Testis (tissue), 3 donors: ENCODE measurements around the gene ARSA. TPM values are rescaled to one million over a fixed set of nuclear protein-coding genes. Genes with fewer than 3 reads are reported as not detected.

Source experiments
- DNase-seq: peaks from one replicate; pipeline ENCODE4 v3.0.0-alpha.2; 2019
- H3K27ac ChIP-seq, 2 donors: fragments of 200-600 bp; sonication (generic); one replicate each; pipeline ENCODE4 v1.5.1; 2019
- H3K27me3 ChIP-seq: fragments of 200-600 bp; sonication (generic); one replicate; pipeline ENCODE4 v1.5.1; 2019
- H3K36me3 ChIP-seq: fragments of 200-600 bp; sonication (generic); one replicate; pipeline ENCODE4 v1.5.1; 2017; ENCODE audit warnings: low read depth; ENCODE audit errors: missing control alignments
- H3K4me1 ChIP-seq: fragments of 200-600 bp; sonication (generic); one replicate; pipeline ENCODE4 v1.5.1; 2019
- H3K4me3 ChIP-seq, 2 donors: fragments of 200-600 bp; sonication (generic); one replicate each; pipeline ENCODE4 v1.5.1; 2017 to 2019
- H3K9me3 ChIP-seq: fragments of 200-600 bp; sonication (generic); one replicate; pipeline ENCODE4 v1.5.1; 2017
- CTCF ChIP-seq, 3 experiments: fragments of 450-650 bp in 2 of 3; fragments of 200-600 bp in 1 of 3; sonication (generic) in 1 of 3; IDR thresholded peaks; one replicate each; pipeline ENCODE4 v1.5.1; 2016 to 2019; ENCODE audit warnings: antibody characterized with exemption in 3 of 3, mild to moderate bottlenecking in 2 of 3, moderate library complexity in 1 of 3
- POLR2A ChIP-seq: fragments of 450-650 bp; IDR thresholded peaks from one replicate; pipeline ENCODE4 v1.6.1; 2017; ENCODE audit warnings: antibody characterized with exemption, mild to moderate bottlenecking, moderate library complexity
- WGBS, 2 donors: methylation state at CpG; one replicate each; pipeline ENCODE4 v1.1.5; 2018; 5-methylcytosine and 5-hydroxymethylcytosine counted together
- intact Hi-C: fragments of 100-400 bp; cut with DNase I; formaldehyde crosslinking; loops from one replicate; pipeline ENCODE4 v1.15.1; 2023; ENCODE audit warnings: low total_unique reads
- polyA plus RNA-seq: library from polyadenylated mRNA; stranded (reverse); fragments of 350-450 nt; fragmentation: Illumina TruSeq; extraction: RNeasy Lipid Tissue Mini Kit (QIAGEN cat#74804); gene quantifications from one replicate; pipeline ENCODE4 v1.2.3, GENCODE V29; 2014; ENCODE audit warnings: low read depth, low replicate concordance; ENCODE audit not compliant: insufficient read depth
- total RNA-seq, 2 donors: library from RNA; depleted of rRNA; stranded (reverse); fragments of >200 nt; gene quantifications; one replicate each; pipeline ENCODE4 v1.2.3, GENCODE V29; 2016

Gene ARSA
- total and polyA plus RNA-seq, 3 donors from 2014 or later, result 60.9 to 95.9 (median 73.5) TPM

- intact Hi-C loops, result no loop called here
- peaks cover 9% of the 10 kb centered on the region for H3K4me1 ChIP-seq
Observed at GRCh38 chr22:50624347-50625130, 3.4 kb downstream of the ARSA start.

GRCh38 chr22:50622723-50623327, 5.1 kb downstream of the ARSA start:
- H3K27ac ChIP-seq, result no peak overlapping the region
- intact Hi-C loops, result no loop called here
- WGBS, 2 donors, result 60 to 84% methylated on average over 11 to 16 of the region's 16 CpGs
- H3K9me3 ChIP-seq, result no peaks in the 10 kb centered on the region
- TF ChIP-seq POLR2A (no peak), CTCF (IDR thresholded peaks at IDR 0.05) (no peak)
- no peak overlapping the region for H3K4me3 ChIP-seq
- DNase-seq, result no peak
- peaks cover 9% of the 10 kb centered on the region for H3K4me1 ChIP-seq
- no peaks in the 10 kb centered on the region for H3K36me3 ChIP-seq
- H3K27me3 ChIP-seq, result no peaks in the 10 kb centered on the region

More at GRCh38 chr22:50624347-50625130, 3.4 kb downstream of the ARSA start:
- 70 to 73% methylated on average over 12 to 16 of the region's 16 CpGs for WGBS, 2 donors
- no peak overlapping the region for H3K4me3 ChIP-seq
- H3K27ac ChIP-seq, result no peak overlapping the region
- H3K36me3 ChIP-seq, result no peaks in the 10 kb centered on the region
- TF ChIP-seq POLR2A, result no peak
- TF ChIP-seq CTCF (IDR thresholded peaks at IDR 0.05), result no peak
- DNase-seq, result no peak
- no peaks in the 10 kb centered on the region for H3K9me3 ChIP-seq
- no peaks in the 10 kb centered on the region for H3K27me3 ChIP-seq

- intact Hi-C loops, result no loop called here
- no peak for TF ChIP-seq POLR2A
- TF ChIP-seq CTCF (IDR thresholded peaks at IDR 0.05), result peak in 1 of 3 experiments; percentile 9
- no peak overlapping the region for H3K27ac ChIP-seq
- 18 to 33% methylated on average over 14 to 18 of the region's 18 CpGs for WGBS, 2 donors
- DNase-seq, result no peak
- H3K4me3 ChIP-seq, result no peak overlapping the region
- H3K9me3 ChIP-seq, result no peaks in the 10 kb centered on the region
- no peaks in the 10 kb centered on the region for H3K36me3 ChIP-seq
- peaks cover 9% of the 10 kb centered on the region for H3K4me1 ChIP-seq
- no peaks in the 10 kb centered on the region for H3K27me3 ChIP-seq
Observed at GRCh38 chr22:50621948-50622722, 5.8 kb downstream of the ARSA start.

DNA sequence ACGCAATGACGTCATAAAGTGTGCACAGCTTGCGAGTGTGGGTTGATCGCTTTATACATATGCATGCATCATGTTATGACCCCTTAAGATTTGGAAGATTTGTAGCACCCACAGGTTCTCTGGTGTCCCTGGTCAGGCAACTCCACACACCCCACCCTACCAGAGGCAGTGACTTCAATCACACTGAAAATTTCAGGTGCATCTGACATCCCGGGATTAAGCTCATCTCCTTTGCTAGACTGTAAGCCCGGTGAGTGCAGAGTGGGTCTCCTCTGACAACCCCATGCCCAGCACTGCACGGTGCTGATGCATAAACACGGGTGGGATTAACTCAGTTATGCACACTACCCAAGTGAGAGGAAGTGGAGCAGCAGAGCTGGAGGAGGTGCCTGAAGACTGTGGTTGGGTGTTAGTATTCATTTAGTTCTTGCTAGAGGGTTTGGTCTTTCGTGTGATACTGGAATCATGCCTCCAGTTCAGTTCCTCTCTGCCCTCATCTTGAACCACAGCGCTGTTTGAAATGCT, 6.5 kb downstream of the ARSA start:
- 46 to 63% methylated on average over 10 of the region's 10 CpGs for WGBS, 2 donors
- TF ChIP-seq CTCF (IDR thresholded peaks at IDR 0.05) (no peak), POLR2A (no peak)
- no peak for DNase-seq
- H3K27ac ChIP-seq, result no peak overlapping the region
- H3K9me3 ChIP-seq, result no peaks in the 10 kb centered on the region
- no peak overlapping the region for H3K4me3 ChIP-seq
- intact Hi-C loops, result no loop called here
- H3K4me1 ChIP-seq, result peaks cover 9% of the 10 kb centered on the region
- H3K36me3 ChIP-seq, result no peaks in the 10 kb centered on the region
- no peaks in the 10 kb centered on the region for H3K27me3 ChIP-seq
